Measurements from ENCODE around the gene TMEM131L.

Gene TMEM131L

GRCh38 chr4:153474251-153474650 is 8.1 kb downstream of the TMEM131L start:
- no peak for DNase-seq (ENCODE audit: low read depth)

GRCh38 chr4:153476829-153477574 is 10.8 kb downstream of the TMEM131L start:
- DNase-seq (ENCODE audit: low read depth): no peak

- DNase-seq (ENCODE audit: low read depth): no peak
Measured at GRCh38 chr4:153479101-153479500, 12.9 kb downstream of the TMEM131L start.

- DNase-seq (ENCODE audit: low read depth): no peak
Measured at GRCh38 chr4:153480704-153481103, 14.5 kb downstream of the TMEM131L start.

GRCh38 chr4:153481478-153481877 is 15.3 kb downstream of the TMEM131L start:
- no peak for DNase-seq (ENCODE audit: low read depth)

GRCh38 chr4:153483432-153484418 is 17.6 kb downstream of the TMEM131L start:
- no peak for DNase-seq (ENCODE audit: low read depth)

GRCh38 chr4:153485359-153485758 is 19.2 kb downstream of the TMEM131L start:
- no peak for DNase-seq (ENCODE audit: low read depth)

GRCh38 chr4:153485860-153486259 is 19.7 kb downstream of the TMEM131L start:
- no peak for DNase-seq (ENCODE audit: low read depth)

GRCh38 chr4:153486281-153487151 is 20.4 kb downstream of the TMEM131L start:
- peak; percentile 43 for DNase-seq (ENCODE audit: low read depth)

GRCh38 chr4:153488006-153488891 is 22.1 kb downstream of the TMEM131L start:
- DNase-seq (ENCODE audit: low read depth): no peak

- DNase-seq (ENCODE audit: low read depth): no peak
Measured at GRCh38 chr4:153489856-153490558, 23.8 kb downstream of the TMEM131L start.

GRCh38 chr4:153490985-153491483 is 24.9 kb downstream of the TMEM131L start:
- DNase-seq (ENCODE audit: low read depth): no peak

- no peak for DNase-seq (ENCODE audit: low read depth)
Measured at GRCh38 chr4:153494562-153494961, 28.4 kb downstream of the TMEM131L start.

- no peak for DNase-seq (ENCODE audit: low read depth)
Measured at GRCh38 chr4:153495480-153496193, 29.5 kb downstream of the TMEM131L start.

- no peak for DNase-seq (ENCODE audit: low read depth)
Measured at GRCh38 chr4:153497091-153497531, 31.0 kb downstream of the TMEM131L start.

GRCh38 chr4:153497988-153498967 is 32.1 kb downstream of the TMEM131L start:
- DNase-seq (ENCODE audit: low read depth): peak; percentile 38

GRCh38 chr4:153499005-153499404 is 32.8 kb downstream of the TMEM131L start:
- DNase-seq (ENCODE audit: low read depth): no peak

- DNase-seq (ENCODE audit: low read depth): no peak
Measured at GRCh38 chr4:153501578-153501977, 35.4 kb downstream of the TMEM131L start.

Measured in fibroblast of the conjunctiva (primary cell).